HL-60/S4 treated with phorbol 12-myristate 13-acetate at 8.2 ng/mL for 4 days and 3 days (cell line): ENCODE results near the gene MYOC.
"Not testable (repeated sequence)": the region's sequence is repeated elsewhere in the genome, so short reads cannot be mapped to it uniquely, and the experiment has no call there.

Source experiments
- in situ Hi-C: fragments of 300-500 bp; cut with MboI; formaldehyde crosslinking; loops from 2 replicates; pipeline ENCODE4 v1.15.0; 2022; ENCODE audit warnings: low sequenced_read_pairs

MYOC gene

DNA sequence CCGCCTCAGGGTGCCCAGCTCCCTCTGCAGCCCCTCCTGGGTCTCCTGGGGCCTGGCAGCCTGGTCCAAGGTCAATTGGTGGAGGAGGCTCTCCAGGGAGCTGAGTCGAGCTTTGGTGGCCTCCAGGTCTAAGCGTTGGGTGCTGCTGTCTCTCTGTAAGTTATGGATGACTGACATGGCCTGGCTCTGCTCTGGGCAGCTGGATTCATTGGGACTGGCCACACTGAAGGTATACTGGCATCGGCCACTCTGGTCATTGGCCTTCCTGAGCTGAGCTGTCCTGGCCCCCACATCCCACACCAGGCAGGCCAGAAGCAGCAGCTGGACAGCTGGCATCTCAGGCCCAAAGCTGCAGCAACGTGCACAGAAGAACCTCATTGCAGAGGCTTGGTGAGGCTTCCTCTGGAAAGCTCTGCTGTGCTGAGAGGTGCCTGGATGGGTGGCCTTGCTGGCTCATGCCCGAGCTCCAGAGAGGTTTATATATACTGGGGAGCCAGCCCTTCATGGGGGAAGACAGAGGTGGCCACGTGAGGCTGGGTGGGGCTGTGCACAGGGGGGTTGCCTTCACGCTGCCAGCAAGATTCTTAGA is at the start of gene MYOC:
Gene MYOC, minus strand, starts transcription at position 455 of the 589 bp plus-strand sequence. Its CDS starts 77 bp downstream, at position 378.
- in situ Hi-C loops: no loop called here

DNA sequence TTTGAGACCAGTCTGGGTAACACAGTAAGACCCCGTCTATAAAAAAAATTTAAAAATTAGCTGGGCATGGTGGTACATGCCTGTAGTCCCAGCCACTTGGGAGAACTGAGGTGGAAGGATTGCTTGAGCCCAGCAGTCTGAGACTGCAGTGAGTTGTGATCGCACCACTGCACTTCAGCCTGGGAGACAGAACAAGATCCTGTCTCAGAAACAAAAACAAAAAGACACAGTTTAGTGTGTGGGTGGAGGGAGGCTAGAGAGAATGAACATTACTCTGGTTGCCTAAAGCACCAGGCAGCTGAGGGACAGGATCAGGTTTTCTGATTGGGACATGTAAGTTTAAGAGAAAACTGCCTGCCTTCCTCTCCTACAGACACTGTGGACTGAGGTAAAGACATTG is 47.0 kb upstream of the MYOC start:
- in situ Hi-C loops: no loop called here

DNA sequence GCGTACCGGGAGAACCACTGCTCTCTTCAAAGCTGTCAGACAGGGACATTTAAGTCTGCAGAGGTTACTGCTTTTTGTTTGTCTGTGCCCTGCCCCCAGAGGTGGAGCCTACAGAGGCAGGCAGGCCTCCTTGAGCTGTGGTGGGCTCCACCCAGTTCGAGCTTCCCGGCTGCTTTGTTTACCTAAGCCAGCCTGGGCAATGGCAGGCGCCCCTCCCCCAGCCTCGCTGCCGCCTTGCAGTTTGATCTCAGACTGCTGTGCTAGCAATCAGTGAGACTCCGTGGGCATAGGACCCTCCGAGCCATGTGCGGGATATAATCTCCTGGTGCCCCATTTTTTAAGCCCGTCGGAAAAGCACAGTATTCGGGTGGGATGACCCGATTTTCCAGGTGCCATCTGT is 43.3 kb upstream of the MYOC start:
- in situ Hi-C loops: not testable (repeated sequence)

DNA sequence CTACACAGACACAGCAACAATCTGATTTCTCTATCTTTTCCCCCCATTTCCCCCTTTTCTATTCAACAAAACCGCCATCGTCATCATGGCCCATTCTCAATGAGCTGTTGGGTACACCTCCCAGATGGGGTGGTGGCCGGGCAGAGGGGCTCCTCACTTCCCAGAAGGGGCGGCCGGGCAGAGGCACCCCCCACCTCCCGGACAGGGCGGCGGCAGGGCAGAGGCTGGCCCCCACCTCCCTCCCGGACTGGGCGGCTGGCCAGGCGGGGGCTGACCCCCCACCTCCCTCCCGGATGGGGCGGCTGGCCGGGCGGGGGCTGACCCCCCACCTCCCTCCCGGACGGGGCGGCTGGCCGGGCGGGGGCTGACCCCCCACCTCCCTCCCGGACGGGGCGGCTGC is 41.1 kb upstream of the MYOC start:
- in situ Hi-C loops: not testable (repeated sequence)

DNA sequence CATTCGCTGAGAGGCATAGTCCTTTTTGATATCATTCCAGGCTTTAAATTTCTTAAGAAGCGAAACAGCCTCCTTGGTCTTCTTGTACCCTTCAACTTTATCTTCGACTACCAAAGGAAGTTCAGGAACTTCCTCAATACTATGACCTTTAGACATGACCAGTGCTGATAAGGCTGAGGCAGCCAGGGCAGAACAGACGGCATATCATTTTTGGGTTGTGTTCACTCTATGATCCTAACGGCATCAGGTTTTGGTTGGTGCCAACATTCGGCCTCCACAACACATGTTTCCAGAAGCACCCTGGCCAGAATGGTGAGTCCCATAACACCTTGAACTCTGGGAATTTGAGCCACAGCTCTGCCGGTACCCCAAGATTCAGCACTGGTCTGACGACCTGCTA is 31.4 kb upstream of the MYOC start:
- in situ Hi-C loops: no loop called here

DNA sequence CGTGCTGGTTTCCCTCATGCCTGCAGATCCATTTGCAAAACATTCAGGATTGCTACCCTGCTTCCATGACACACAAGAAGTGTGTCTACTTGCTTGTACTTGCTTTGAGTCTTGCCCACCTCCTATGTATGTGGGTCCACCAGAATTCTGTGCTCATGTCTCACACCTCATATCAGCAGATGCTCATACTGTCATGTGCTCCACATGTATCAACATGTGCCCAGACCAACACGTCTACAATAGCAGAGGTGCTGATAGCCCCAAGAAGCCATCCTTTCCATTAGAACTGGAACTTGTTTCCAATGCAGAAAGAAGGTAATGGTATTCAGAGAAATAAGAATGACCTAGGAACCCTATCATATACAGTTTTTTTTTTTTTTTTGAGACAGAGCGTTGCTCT is 27.9 kb upstream of the MYOC start:
- in situ Hi-C loops: no loop called here

DNA sequence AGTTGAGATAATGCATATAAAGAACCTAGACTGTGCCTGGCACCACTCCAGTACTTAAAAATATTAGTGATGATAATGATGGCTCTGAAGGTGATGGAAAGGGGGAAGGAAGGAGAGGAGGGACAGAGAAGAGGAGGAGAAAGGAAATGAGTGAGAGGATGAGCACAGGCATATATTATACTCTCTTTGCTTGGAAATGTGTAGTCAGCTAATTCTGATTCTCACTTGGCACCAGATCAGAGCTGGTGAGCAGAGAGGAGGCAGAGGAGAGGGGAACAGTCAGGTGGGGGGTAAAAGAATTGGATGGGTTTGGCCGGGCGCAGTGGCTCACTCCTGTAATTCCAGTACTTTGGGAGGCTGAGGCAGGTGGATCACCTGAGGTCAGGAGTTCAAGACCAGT is 24.3 kb upstream of the MYOC start:
- in situ Hi-C loops: no loop called here

DNA sequence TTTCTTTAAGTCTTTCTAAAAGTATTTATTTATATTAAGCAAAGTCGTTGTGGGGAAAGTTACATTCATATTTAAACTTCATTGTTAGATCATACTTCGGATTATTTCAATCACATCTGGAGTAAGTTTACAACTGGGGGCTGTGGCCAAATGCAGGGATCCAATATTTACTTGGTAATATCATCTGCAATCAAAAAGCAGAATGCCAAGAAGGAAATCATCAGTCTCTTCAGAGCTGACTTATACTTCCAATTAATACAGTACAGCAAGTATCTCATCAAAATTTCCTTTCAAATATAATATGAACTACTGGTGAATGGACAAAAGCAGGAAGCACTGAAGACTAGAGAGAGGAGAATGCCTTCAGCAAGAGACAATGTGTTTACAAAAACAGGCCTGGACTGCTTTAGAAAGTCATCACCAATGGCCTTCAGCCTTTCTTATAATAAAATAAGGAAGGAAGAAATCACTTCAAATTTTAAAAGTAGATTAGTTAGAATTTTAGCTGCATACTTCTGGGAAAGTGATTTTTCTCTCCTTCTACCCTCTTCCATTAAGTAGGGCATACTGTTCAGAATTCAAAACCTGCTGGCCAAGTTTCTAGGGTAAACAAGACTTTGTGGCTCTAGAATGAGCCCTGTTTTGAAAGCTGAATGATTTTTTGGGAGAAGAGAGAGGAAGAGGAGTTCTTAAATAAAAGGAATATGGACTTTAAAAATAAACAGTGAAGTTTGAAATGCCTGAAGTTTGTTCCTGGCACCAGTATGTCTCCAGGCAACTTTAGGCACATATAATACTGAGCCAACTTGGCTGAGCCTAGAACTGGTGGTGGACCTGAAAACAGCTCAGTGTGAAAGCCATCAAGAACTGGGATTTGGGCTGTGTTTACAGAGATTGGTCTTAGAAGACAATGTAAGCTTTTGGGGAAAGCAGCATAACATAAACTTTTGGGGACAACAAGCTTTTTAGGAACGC is 22.2 kb upstream of the MYOC start:
- in situ Hi-C loops: no loop called here

DNA sequence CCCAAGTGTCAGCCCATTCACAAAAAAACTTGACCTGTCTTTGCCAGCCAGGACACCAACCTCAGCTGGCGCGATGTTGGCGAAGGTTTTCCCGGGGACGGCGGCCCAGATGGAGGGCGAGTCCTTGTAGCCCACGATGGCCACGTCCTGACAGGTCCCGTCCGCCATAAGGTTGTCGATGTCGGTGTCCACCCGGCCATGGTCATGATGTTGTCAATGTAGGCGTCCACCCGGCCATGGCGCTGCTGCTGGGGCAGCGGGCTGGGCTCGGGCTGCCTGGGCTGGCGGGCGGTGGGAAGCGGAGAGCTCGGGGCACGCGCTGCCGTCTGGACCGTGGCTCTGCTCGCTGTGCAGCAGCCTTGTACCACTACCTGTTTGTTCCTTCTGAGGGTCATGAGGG is 18.3 kb upstream of the MYOC start:
- in situ Hi-C loops: no loop called here

DNA sequence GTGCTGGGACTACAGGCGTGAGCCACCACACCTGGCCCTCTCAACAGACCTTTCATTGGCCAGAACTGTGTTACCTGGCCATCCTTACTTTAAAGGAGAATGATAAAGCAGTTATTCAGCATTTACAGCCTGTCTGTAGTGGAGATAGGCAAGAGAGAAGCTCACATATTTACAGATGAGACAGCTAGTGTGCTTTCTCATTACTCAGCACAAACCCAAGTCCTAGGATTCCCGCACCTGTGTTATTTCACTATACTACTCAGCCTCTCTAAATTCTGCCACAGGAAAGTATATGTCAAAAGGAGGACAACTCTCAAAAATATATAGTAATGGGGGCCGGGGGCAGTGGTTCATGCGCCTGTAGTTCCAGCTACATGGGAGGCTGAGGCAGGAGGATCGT is 15.9 kb upstream of the MYOC start:
- in situ Hi-C loops: no loop called here

DNA sequence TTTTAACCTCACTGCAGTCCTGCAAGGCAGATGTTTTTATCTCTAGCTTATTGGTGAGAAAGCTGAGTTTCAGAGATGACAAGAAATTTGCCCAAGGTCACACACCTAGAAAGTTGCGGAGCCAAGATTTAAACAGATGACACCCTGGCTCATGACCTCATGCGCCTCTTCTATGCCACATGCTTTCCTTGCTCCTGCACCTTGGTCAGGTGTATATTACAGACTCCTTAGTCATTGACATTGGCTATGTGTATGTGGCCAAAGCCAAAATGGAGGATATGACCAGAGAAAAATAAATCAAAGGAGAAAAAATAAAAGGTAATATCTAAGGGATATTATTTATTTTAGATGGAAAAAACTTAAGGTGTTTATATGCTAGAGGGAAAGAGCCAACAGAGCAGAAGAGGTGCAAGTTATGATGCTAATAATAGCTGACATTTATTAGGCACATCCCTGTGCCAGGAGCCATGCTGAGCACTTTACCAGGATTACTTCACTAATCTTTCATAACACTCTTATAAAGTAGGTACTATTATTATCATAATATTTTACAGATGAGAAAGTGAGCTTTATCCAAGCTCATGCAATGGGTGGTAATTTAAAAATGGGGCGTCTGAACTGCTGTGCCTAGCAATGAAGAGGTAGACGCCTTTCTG is 13.8 kb upstream of the MYOC start:
- in situ Hi-C loops: no loop called here

DNA sequence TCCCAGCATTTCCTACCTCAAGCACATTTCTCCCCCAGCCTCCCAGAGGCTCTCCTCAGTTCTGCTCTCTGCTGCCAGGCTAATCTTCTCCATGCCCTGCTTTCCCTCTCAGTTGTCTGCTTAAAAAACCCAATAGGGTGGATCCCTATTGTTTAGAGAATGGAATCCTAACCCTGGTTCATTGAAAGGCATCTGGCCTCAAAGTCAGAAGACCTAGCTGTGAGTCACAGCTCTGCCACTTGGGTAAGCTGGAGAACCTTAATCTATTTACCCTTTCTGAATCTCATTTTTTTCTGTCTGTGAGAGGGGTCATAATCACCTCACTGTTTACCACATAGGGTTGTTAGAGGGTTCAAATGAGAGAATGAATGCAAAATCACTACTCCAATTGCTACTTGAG is 12.5 kb upstream of the MYOC start:
- in situ Hi-C loops: no loop called here

DNA sequence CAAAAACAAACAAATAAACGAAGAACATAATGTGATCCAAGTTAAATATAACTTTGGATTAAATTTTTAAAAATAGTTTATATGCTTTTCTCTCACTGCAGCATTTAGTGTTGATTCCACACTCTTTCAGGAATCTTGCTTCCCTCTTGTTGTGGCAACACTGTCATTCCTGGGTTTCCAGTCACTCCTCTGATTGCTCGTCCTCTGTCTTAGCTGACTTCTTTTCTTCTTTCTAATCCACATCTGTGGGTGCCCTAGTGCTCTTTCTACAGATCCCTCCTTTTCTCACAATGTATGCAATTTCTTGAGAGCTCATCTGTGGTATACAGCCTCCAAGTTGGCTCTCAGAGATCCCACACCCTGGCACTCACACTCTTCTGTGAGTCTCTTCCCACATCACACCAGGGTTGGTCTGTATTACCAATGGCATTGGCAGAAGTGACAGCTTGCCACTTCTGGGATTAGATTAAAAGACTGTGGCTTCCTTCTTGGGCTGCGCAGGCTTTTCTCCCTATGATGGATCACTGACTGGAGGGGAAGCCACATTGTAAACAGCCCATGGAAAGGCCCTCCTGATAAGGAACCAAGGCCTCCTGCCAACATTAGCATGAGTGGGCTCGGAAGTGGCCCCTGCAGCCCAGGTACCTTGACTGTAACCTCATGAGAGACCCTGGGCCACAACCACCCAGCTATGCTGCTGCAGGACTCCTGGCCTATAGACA is 11.5 kb upstream of the MYOC start:
- in situ Hi-C loops: no loop called here

DNA sequence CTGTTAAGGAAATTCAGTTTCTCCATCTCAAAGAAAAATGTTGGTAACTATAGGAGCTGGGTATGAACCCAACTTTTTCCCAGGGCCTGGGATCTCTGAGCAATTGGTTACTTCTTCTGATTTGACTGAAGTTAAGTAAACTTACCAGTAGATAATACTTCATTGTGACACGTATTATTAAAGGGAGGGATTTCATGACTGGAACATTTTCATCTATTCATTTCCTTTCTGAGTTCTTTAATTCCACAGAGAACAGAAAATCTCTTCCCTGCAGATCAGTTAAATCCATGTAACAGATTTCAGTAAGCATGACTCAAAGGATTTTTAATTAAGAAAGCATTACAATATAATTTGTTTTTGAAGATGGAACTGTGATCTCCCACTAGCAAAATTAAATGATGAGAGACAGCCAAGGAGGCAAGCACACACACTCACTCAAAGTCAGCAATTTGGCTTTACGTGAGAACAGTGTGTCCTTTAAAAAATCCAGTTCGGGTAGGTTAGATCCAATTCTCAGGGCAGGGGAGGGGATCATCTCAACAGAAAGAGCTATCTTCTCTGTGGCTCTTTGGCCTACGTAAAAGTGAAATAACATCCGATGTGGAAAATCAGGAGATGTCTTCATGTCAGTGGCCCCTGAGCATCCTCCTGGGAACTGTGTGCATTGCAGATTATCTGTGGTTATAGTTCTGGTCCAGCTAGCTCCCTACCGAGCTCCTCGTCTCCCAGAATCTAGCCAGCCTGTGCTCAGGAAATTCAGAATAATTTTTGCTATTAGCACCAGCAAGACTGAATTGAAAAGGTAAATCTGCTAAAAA is 10.8 kb upstream of the MYOC start:
- in situ Hi-C loops: no loop called here

DNA sequence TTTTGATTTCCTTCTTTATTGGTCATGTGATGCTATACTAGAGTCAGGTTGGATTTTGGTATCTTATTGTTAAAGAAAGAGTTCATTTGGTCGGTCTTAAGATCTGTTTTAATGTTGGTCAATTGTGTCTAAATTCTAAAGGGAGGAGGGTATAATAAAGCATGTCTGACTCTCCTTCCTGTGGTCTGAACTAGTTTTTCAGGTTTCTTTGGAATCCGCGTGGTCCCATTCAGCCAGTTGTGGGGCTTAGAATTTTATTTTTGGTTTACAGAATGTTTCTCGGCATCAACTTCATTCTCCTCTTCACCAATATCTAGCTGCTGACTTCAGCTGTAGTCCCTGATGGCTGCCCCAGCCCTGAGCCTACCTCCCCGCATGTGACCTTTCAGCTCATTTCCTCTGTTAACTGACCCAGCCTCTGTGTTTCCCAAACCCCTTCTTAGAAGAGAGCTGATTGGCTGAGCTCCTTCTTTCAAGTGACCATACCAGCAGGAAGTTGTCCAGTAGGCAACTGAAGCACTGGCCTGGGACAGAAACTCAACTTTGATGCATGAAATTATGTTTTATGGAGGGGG is 8.7 kb upstream of the MYOC start:
- in situ Hi-C loops: no loop called here

DNA sequence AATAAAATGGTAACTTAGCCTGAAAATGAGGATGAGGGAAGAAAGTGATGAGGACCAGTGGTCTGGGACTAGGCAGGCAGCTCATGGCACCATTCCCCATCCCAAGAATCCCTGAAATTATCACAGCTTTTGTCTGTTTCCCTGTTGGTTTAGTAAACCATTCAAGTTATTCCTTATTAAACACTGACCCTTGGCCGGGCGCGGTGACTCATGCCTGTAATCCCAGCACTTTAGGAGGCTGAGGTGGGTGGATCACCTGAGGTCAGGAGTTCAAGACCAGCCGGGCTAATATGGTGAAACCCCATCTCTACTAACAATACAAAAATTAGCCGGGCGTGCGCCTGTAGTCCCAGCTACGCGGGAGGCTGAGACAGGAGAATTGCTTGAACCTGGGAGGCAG is 3.7 kb upstream of the MYOC start:
- in situ Hi-C loops: not testable (repeated sequence)

DNA sequence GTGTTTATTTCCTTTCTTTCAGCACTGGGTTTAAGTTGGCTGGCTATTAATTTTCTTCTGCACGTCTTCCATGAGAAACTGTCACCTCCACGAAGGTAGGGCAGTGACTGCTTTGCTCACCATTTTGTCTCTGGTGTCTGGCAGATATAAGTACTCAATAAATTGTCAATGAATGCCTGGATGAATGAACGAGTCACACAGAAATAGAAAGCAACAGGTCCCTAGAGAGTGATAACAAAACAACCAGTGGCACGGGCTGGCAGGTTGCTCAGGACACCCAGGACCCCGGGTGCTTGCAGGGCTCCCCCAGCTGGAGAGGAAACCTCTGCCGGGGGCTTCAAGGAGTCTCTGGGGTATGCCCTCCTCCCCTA is 3.2 kb upstream of the MYOC start:
- in situ Hi-C loops: no loop called here

DNA sequence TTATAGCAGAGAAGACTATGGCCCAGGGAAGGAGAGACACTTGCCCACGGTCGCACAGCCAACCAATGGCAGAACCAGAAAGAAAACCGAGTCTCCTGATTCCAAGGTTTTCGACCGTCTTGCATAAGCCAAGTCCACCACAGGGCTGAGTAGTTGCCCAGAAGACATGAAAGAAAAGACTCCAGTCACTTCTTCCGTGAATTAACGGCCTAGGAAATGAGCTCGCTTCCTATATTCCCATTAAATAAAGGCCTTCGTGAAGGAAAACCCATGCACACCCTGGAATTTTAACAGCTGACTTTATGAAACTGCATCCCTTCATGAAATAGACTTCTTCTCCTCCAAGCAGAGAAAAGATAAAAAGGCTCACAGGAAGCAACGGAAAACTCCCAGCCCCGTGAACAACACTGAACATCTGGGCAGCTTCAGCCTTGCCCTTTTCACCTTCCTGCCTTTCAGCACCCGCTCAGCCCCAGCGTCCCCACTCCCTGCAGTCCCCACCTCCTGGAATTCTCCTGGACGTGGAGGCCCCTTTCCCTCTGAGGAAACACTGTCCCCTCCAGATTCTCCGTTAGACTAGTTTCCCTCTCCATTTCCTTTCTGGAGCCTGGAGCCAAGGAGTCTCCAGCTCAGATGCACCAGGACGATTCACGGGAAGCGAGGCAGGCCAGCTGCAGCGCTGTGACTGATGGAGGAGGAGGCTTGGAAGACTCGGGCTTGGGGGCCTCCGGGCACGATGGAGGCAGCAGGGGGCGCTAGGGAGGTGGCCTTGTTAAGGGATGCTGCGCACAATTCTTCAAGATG is 2.7 kb upstream of the MYOC start:
- in situ Hi-C loops: no loop called here

DNA sequence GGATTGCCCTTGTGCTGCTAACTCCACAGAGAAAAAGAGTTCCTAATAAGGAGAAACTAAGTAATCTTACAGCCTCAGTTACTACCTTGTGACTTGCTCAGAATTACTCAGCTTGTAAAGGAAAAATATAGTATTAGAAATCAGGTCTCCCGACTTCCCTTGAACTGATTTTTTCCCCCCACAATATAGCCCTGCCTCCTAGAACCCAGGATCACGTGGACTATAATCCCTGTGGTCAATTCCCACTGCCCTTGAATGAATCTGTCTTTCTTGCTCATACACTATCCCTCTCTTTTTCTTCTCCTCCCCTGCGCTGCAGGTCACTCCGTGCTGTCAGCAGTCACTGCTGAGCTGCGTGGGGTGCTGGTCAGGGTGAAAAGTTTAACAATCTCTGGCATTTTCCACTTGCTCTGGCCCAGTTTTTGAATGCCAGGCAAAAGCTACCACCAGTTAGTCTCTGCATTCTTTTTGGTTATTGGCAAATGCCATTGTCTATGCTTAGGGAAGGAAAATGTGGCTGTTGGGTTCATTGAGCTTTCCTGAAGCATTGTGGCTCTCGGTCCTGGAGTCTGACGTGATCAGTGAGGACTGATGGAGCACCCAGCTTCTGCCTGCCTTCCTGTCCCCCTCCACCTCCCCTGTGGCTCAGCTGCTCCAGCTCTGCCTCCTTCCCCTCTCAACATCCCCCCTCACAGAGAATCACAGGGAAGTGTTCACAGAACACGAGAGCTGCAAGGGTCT is 1.9 kb upstream of the MYOC start:
- in situ Hi-C loops: no loop called here
